KMS-11 (cell line): ENCODE data around the gene SNTG2.

Source experiments
- H2AFZ ChIP-seq: fragments of 200-600 bp; sonication (generic); 2 replicates; pipeline ENCODE4 v1.6.1; 2016; ENCODE audit warnings: antibody characterized with exemption, mixed run types, low read depth
- H3K27ac ChIP-seq: fragments of 200-600 bp; sonication (generic); 2 replicates; pipeline ENCODE4 v1.6.1; 2016; ENCODE audit warnings: mild to moderate bottlenecking, mixed run types
- H3K27me3 ChIP-seq: fragments of 200-600 bp; sonication (generic); 2 replicates; pipeline ENCODE4 v1.6.1; 2017; ENCODE audit warnings: mild to moderate bottlenecking, low read depth, mixed run types, moderate library complexity; ENCODE audit not compliant: insufficient read depth
- H3K36me3 ChIP-seq: fragments of 200-600 bp; sonication (generic); 2 replicates; pipeline ENCODE4 v1.6.1; 2017; ENCODE audit warnings: mild to moderate bottlenecking, mixed run types; ENCODE audit not compliant: insufficient read depth
- H3K4me1 ChIP-seq: fragments of 200-600 bp; sonication (generic); 2 replicates; pipeline ENCODE4 v1.6.1; 2016; ENCODE audit warnings: mild to moderate bottlenecking, low read depth, mixed run types; ENCODE audit not compliant: poor library complexity, severe bottlenecking
- H3K4me2 ChIP-seq: fragments of 200-600 bp; sonication (generic); 2 replicates; pipeline ENCODE4 v1.7.0; 2016; ENCODE audit warnings: mild to moderate bottlenecking, mixed run types
- H3K4me3 ChIP-seq: fragments of 200-600 bp; sonication (generic); IDR thresholded peaks from 2 replicates; pipeline ENCODE4 v1.6.1; 2017; ENCODE audit warnings: low read depth, low read length, mixed read lengths; ENCODE audit not compliant: insufficient read depth
- H3K79me2 ChIP-seq: fragments of 200-600 bp; sonication (generic); 2 replicates; pipeline ENCODE4 v1.6.1; 2016; ENCODE audit warnings: low read depth, mixed run types; ENCODE audit not compliant: insufficient read depth
- H3K9ac ChIP-seq: fragments of 200-600 bp; sonication (generic); 2 replicates; pipeline ENCODE4 v1.6.1; 2016; ENCODE audit warnings: mild to moderate bottlenecking, mixed run types
- H4K20me1 ChIP-seq: fragments of 200-600 bp; sonication (generic); 2 replicates; pipeline ENCODE4 v1.6.1; 2016; ENCODE audit warnings: mild to moderate bottlenecking, mixed run types; ENCODE audit not compliant: insufficient read depth
- TF ChIP-seq, protein P1 (sequence below): fragments of 200-600 bp; sonication (generic); conservative IDR thresholded peaks from 2 replicates; pipeline ENCODE4 v1.6.1; 2017; ENCODE audit warnings: low read depth, mild to moderate bottlenecking, antibody characterized with exemption, low read length, moderate library complexity, mixed read lengths

Gene SNTG2

DNA sequence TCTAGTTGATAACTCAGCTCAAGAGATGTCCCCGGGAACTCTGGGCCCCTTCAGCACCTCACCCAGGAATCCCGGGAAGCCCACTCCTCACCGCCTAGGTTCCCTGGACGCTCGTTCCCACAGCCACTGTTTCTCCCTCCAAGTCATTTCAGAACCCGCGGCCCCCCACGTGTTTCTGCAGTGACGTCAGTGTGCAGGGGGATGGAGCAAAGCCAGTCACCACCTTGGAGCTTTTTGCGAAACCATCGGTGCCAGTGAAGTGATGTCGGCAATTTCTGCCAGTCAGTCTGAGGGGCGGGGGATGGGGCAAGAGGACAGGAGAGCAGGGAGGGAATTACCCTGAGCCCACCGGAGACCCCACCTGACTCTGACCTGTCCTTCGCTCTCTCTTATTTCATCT, 119.2 kb downstream of the SNTG2 start:
- Histone ChIP-seq H3K27ac (no peak overlapping the region), H3K4me3 (no peak overlapping the region), H3K4me2 (no peak overlapping the region), H3K79me2 (no peaks in the 10 kb centered on the region), H2AFZ (no peak overlapping the region), H3K27me3 (no peaks in the 10 kb centered on the region), H4K20me1 (no peaks in the 10 kb centered on the region), H3K9ac (no peak overlapping the region), H3K4me1 (no peaks in the 10 kb centered on the region), H3K36me3 (no peaks in the 10 kb centered on the region)
- TF ChIP-seq, protein P1, sequence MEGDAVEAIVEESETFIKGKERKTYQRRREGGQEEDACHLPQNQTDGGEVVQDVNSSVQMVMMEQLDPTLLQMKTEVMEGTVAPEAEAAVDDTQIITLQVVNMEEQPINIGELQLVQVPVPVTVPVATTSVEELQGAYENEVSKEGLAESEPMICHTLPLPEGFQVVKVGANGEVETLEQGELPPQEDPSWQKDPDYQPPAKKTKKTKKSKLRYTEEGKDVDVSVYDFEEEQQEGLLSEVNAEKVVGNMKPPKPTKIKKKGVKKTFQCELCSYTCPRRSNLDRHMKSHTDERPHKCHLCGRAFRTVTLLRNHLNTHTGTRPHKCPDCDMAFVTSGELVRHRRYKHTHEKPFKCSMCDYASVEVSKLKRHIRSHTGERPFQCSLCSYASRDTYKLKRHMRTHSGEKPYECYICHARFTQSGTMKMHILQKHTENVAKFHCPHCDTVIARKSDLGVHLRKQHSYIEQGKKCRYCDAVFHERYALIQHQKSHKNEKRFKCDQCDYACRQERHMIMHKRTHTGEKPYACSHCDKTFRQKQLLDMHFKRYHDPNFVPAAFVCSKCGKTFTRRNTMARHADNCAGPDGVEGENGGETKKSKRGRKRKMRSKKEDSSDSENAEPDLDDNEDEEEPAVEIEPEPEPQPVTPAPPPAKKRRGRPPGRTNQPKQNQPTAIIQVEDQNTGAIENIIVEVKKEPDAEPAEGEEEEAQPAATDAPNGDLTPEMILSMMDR, result no peak

DNA sequence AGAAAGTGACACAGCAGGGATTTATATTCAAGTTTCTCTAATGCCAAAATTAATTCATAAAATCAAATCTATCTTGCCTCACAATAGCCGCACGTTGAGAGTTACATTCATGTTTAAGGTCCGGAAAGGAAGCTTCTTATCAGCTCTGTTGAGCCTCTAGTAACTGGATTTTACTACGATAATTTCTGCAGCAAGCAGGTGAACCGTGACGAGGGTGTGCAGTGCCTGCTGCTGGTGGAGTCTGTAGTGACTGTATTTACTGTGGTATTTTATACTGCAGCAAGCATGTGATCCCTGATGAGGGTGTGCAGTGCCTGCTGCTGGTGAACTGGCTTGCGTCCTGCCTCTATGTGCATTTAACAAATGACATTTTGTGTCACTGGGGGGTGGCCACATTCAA, 120.0 kb downstream of the SNTG2 start:
- H3K27me3 ChIP-seq, result no peaks in the 10 kb centered on the region
- no peaks in the 10 kb centered on the region for H4K20me1 ChIP-seq
- no peak overlapping the region for H2AFZ ChIP-seq
- no peaks in the 10 kb centered on the region for H3K79me2 ChIP-seq
- no peak overlapping the region for H3K9ac ChIP-seq
- H3K27ac ChIP-seq, result no peak overlapping the region
- no peak overlapping the region for H3K4me3 ChIP-seq
- no peak overlapping the region for H3K4me2 ChIP-seq
- no peaks in the 10 kb centered on the region for H3K4me1 ChIP-seq
- TF ChIP-seq, protein P1, result no peak
- no peaks in the 10 kb centered on the region for H3K36me3 ChIP-seq

DNA sequence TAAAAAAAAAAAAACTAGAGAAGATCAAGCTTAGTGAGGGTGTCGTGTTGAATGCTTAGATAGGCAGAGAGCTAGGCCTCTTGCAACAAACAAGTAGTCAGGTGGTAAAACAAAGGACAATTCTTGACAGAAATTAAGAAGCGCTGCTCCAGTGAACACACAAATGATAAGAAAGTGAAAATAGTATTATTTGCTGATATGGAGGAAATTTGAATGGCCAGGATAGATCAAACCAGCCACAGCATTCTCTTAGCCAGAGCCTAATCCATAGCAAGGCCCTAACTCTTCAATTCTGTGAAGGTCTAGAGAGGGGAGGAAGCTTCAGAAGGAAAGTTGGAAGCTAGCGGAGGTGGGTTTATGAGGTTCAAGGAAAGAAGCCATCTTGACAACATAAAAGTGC, 121.0 kb downstream of the SNTG2 start:
- H2AFZ ChIP-seq, result no peak overlapping the region
- H3K27me3 ChIP-seq, result no peaks in the 10 kb centered on the region
- H3K79me2 ChIP-seq, result no peaks in the 10 kb centered on the region
- H3K4me2 ChIP-seq, result no peak overlapping the region
- H3K27ac ChIP-seq, result no peak overlapping the region
- H3K9ac ChIP-seq, result no peak overlapping the region
- no peaks in the 10 kb centered on the region for H3K36me3 ChIP-seq
- no peak overlapping the region for H3K4me3 ChIP-seq
- no peaks in the 10 kb centered on the region for H4K20me1 ChIP-seq
- no peaks in the 10 kb centered on the region for H3K4me1 ChIP-seq
- TF ChIP-seq, protein P1, result no peak

DNA sequence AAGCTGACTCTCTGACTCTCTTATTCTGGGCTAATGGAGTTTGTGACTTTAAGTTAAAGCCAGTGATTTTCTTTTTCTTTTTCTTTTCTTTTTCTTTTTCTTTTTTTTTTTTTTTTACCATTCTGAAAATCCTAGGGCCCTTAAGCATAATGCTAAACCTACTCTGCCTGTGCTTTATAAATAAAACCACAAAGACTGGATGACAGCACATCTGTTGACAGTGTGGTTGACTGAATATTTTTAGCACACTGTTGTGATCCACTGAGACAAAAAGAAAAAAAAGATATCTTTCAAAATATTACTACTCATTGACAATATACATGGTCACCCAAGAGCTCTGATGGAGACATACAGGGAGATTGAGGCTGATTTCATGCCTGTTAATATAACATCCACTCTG, 121.6 kb downstream of the SNTG2 start:
- Histone ChIP-seq H3K4me2 (no peak overlapping the region), H3K9ac (no peak overlapping the region), H3K27me3 (no peaks in the 10 kb centered on the region), H3K79me2 (no peaks in the 10 kb centered on the region), H4K20me1 (no peaks in the 10 kb centered on the region), H3K36me3 (no peaks in the 10 kb centered on the region), H3K4me1 (no peaks in the 10 kb centered on the region), H3K4me3 (no peak overlapping the region), H3K27ac (no peak overlapping the region), H2AFZ (no peak overlapping the region)
- TF ChIP-seq, protein P1, result no peak

DNA sequence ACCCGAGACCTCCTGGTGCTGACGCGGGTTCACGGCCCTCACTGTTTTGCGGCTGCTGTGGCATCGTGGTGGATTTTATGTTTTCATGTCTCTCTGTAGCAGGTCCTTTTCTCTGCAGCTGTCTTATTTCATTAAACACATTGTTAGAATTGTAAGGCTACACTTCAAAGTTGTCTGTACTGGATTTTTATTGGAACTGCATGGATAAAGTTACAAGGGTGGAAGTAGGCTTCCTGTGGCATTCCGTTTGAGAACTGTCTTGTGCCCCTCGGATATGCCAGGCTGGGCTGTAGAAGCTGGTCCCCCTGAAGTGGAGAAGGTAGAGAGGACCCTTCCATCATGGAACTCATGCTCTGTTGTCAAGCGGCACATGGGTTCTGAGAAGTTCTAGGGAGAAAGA, 127.3 kb downstream of the SNTG2 start:
- Histone ChIP-seq H3K4me2 (no peak overlapping the region), H3K9ac (no peak overlapping the region), H3K27ac (no peak overlapping the region), H3K36me3 (no peaks in the 10 kb centered on the region), H4K20me1 (no peaks in the 10 kb centered on the region), H2AFZ (no peak overlapping the region), H3K4me1 (no peaks in the 10 kb centered on the region), H3K4me3 (no peak overlapping the region), H3K27me3 (no peaks in the 10 kb centered on the region), H3K79me2 (no peaks in the 10 kb centered on the region)
- TF ChIP-seq, protein P1, result no peak
